HEK293 (cell line): ENCODE data around the gene CEP112.

Experiments used
- CTCF ChIP-seq: fragments of 450-650 bp; formaldehyde crosslinking; IDR thresholded peaks from 2 replicates; pipeline ENCODE4 v1.5.1; 2016; ENCODE audit warnings: missing biosample characterization, missing genetic modification characterization
- GLIS1 ChIP-seq: fragments of 450-650 bp; formaldehyde crosslinking; IDR thresholded peaks from 2 replicates; pipeline ENCODE4 v1.5.1; 2016; ENCODE audit warnings: missing biosample characterization, missing genetic modification characterization
- ZNF274 ChIP-seq, 2 experiments: fragments of 200-500 bp in 1 of 2; fragments of 450-650 bp in 1 of 2; sonication (Bioruptor generic) in 1 of 2; formaldehyde crosslinking in 1 of 2; IDR thresholded peaks; 2 replicates each; pipeline versions ENCODE4 v1.5.1 to v1.6.1; 2014 to 2016; ENCODE audit warnings: borderline replicate concordance in 1 of 2, inconsistent platforms in 1 of 2, low read length in 1 of 2, missing biosample characterization in 1 of 2, missing genetic modification characterization in 1 of 2
- ZNF768 ChIP-seq: fragments of 450-650 bp; formaldehyde crosslinking; IDR thresholded peaks from 2 replicates; pipeline ENCODE4 v1.5.1; 2018; ENCODE audit warnings: missing biosample characterization, mild to moderate bottlenecking, missing genetic modification characterization

- TF ChIP-seq GLIS1 = no peak
- no peak for TF ChIP-seq CTCF (tag by site-specific recombination)
- no peak for TF ChIP-seq ZNF274 (IDR thresholded peaks at IDR 0.05; ENCODE audit: low read length)
- no peak for TF ChIP-seq ZNF274 (tag by site-specific recombination; IDR thresholded peaks at IDR 0.05; ENCODE audit: borderline replicate concordance)
- TF ChIP-seq ZNF768 (tag by site-specific recombination) = no peak
Observed at GRCh38 chr17:65952586-65952985, 239.3 kb downstream of the CEP112 start.
